Measurements from ENCODE around the gene CEMIP. TPM values are rescaled to one million over a fixed set of nuclear protein-coding genes. Genes with fewer than 3 reads are reported as not detected.

CEMIP gene
- total RNA-seq, 2 donors from 2014 or later = 1.1 to 1.2 TPM

GRCh38 chr15:80733460-80733859 lies 45.7 kb upstream of the CEMIP start:
- Histone ChIP-seq H3K27ac (no peak overlapping the region), H3K4me1 (ENCODE audit: control insufficient read depth in 1 of 2, low read depth in 2 of 2) (no peaks in the 10 kb centered on the region), H3K4me3 (no peak overlapping the region), H3K27me3 (replicated peaks; ENCODE audit: insufficient read depth) (no peaks in the 10 kb centered on the region), H3K9me3 (no peaks in the 10 kb centered on the region), H3K36me3 (no peaks in the 10 kb centered on the region)
- no peak for ATAC-seq (ENCODE audit: insufficient number of reproducible peaks, low FRiP score, low read depth)
- no peak for DNase-seq (ENCODE audit: low spot score)
- no peak for TF ChIP-seq CTCF (IDR thresholded peaks at IDR 0.05)

- H3K27ac ChIP-seq = no peak overlapping the region
- H3K27me3 ChIP-seq (replicated peaks; ENCODE audit: insufficient read depth) = no peaks in the 10 kb centered on the region
- no peaks in the 10 kb centered on the region for H3K4me1 ChIP-seq (ENCODE audit: control insufficient read depth in 1 of 2, low read depth in 2 of 2)
- DNase-seq (ENCODE audit: low spot score) (no peak), ATAC-seq (ENCODE audit: insufficient number of reproducible peaks, low FRiP score, low read depth) (no peak)
- no peaks in the 10 kb centered on the region for H3K36me3 ChIP-seq
- no peak overlapping the region for H3K4me3 ChIP-seq
- no peaks in the 10 kb centered on the region for H3K9me3 ChIP-seq
- no peak for TF ChIP-seq CTCF (IDR thresholded peaks at IDR 0.05)
Measured at GRCh38 chr15:80735344-80735743, 43.8 kb upstream of the CEMIP start.

- Histone ChIP-seq H3K4me3 (no peak overlapping the region), H3K27me3 (replicated peaks; ENCODE audit: insufficient read depth) (no peaks in the 10 kb centered on the region), H3K4me1 (ENCODE audit: control insufficient read depth in 1 of 2, low read depth in 2 of 2) (no peaks in the 10 kb centered on the region), H3K9me3 (no peaks in the 10 kb centered on the region), H3K27ac (no peak overlapping the region), H3K36me3 (no peaks in the 10 kb centered on the region)
- ATAC-seq (ENCODE audit: insufficient number of reproducible peaks, low FRiP score, low read depth) = no peak
- TF ChIP-seq CTCF (IDR thresholded peaks at IDR 0.05) = no peak
- DNase-seq (ENCODE audit: low spot score) = no peak
Measured at GRCh38 chr15:80736560-80736959, 42.6 kb upstream of the CEMIP start.

- Histone ChIP-seq H3K9me3 (no peaks in the 10 kb centered on the region), H3K36me3 (no peaks in the 10 kb centered on the region), H3K4me1 (ENCODE audit: control insufficient read depth in 1 of 2, low read depth in 2 of 2) (no peaks in the 10 kb centered on the region), H3K4me3 (no peak overlapping the region), H3K27ac (no peak overlapping the region), H3K27me3 (replicated peaks; ENCODE audit: insufficient read depth) (no peaks in the 10 kb centered on the region)
- DNase-seq (ENCODE audit: low spot score) (no peak), ATAC-seq (ENCODE audit: insufficient number of reproducible peaks, low FRiP score, low read depth) (no peak)
- no peak for TF ChIP-seq CTCF (IDR thresholded peaks at IDR 0.05)
Measured at GRCh38 chr15:80739919-80740318, 39.3 kb upstream of the CEMIP start.

- ATAC-seq (ENCODE audit: insufficient number of reproducible peaks, low FRiP score, low read depth) (no peak), DNase-seq (ENCODE audit: low spot score) (no peak)
- TF ChIP-seq CTCF (IDR thresholded peaks at IDR 0.05) = no peak
- no peaks in the 10 kb centered on the region for H3K9me3 ChIP-seq
- H3K27ac ChIP-seq = no peak overlapping the region
- H3K36me3 ChIP-seq = no peaks in the 10 kb centered on the region
- no peak overlapping the region for H3K4me3 ChIP-seq
- H3K27me3 ChIP-seq (replicated peaks; ENCODE audit: insufficient read depth) = no peaks in the 10 kb centered on the region
- no peaks in the 10 kb centered on the region for H3K4me1 ChIP-seq (ENCODE audit: control insufficient read depth in 1 of 2, low read depth in 2 of 2)
Measured at GRCh38 chr15:80742081-80742480, 37.1 kb upstream of the CEMIP start.

Measured in thoracic aorta (tissue), 2 donors.